Endothelial cell of umbilical vein (primary cell): ENCODE data around the gene MYLK. TPM values are rescaled to one million over a fixed set of nuclear protein-coding genes. Genes with fewer than 3 reads are reported as not detected.

Source experiments
- BruUV-seq: library from RNA; stranded (reverse); fragments of 400-500 nt; replicated peaks from 2 replicates; lab custom pipeline; 2021; lab: Mats Ljungman, UMichigan
- CTCF ChIA-PET: fragments of 300-600, 350-600 bp; sonication (Branson Sonifier 250); formaldehyde crosslinking; loops from one replicate; lab custom pipeline; 2021; ENCODE audit warnings: antibody characterized with exemption, inconsistent platforms; lab: Charles Lee
- POLR2A ChIA-PET: fragments of 300-600, 350-600 bp; sonication (Branson Sonifier 250); formaldehyde crosslinking; loops from one replicate; lab custom pipeline; 2021; ENCODE audit warnings: antibody characterized with exemption, inconsistent platforms; lab: Charles Lee
- DNase-seq: peaks from one replicate; pipeline ENCODE4 v3.0.0-alpha.2; 2011; ENCODE audit warnings: low read depth, low spot score
- FAIRE-seq: peaks from 2 replicates; lab custom pipeline; 2011; peaks lifted over from hg19 to GRCh38; lab: Jason Lieb, UNC
- H2AFZ ChIP-seq: 2 replicates; pipeline ENCODE4 v1.6.0; 2012; ENCODE audit warnings: low read depth, low read length, control low read depth, inconsistent platforms
- H3K27ac ChIP-seq: 2 replicates; pipeline ENCODE4 v1.5.1; 2011; ENCODE audit warnings: low read depth, mild to moderate bottlenecking, control low read depth, low read length, moderate library complexity; ENCODE audit not compliant: insufficient read depth
- H3K27me3 ChIP-seq, 2 experiments: 2 replicates each; pipeline versions ENCODE4 v1.6.0 to v1.6.1; 2011; ENCODE audit warnings: low read length in 2 of 2, mixed read lengths in 1 of 2; ENCODE audit not compliant: control insufficient read depth in 2 of 2, insufficient read depth in 2 of 2
- H3K36me3 ChIP-seq, 2 experiments: 2 replicates in 1 of 2; 3 replicates in 1 of 2; pipeline ENCODE4 v1.5.1; 2011; ENCODE audit warnings: low read length in 2 of 2, mild to moderate bottlenecking in 1 of 2, moderate library complexity in 1 of 2; ENCODE audit not compliant: control insufficient read depth in 2 of 2, insufficient read depth in 2 of 2; ENCODE audit errors: extremely low read depth in 1 of 2
- H3K4me1 ChIP-seq: 3 replicates; pipeline ENCODE4 v1.5.1; 2011; ENCODE audit warnings: mild to moderate bottlenecking, low read length; ENCODE audit not compliant: control insufficient read depth, insufficient read depth; ENCODE audit errors: extremely low read depth
- H3K4me2 ChIP-seq: 2 replicates; pipeline ENCODE4 v1.6.1; 2011; ENCODE audit warnings: low read length, control low read depth, mixed read lengths; ENCODE audit not compliant: insufficient read depth
- H3K4me3 ChIP-seq, 3 experiments: fragments of 200-600 bp in 1 of 3; sonication (generic), shearing (Covaris generic) in 1 of 3; replicated peaks in 1 of 3; 2 replicates each; pipeline ENCODE4 v1.5.1; 2011 to 2016; ENCODE audit warnings: control low read depth in 3 of 3, low read length in 3 of 3, mild to moderate bottlenecking in 2 of 3, inconsistent platforms in 1 of 3, low read depth in 1 of 3, moderate library complexity in 1 of 3; ENCODE audit not compliant: insufficient read depth in 1 of 3
- H3K79me2 ChIP-seq: 2 replicates; pipeline ENCODE4 v1.6.0; 2012; ENCODE audit warnings: low read length, inconsistent platforms; ENCODE audit not compliant: control insufficient read depth, insufficient read depth
- H3K9ac ChIP-seq: replicated peaks from 2 replicates; pipeline ENCODE3; 2011; ENCODE audit warnings: low read length, control low read depth; ENCODE audit not compliant: insufficient read depth; ENCODE audit errors: extremely low read depth
- H3K9me1 ChIP-seq: replicated peaks from 3 replicates; pipeline ENCODE4 v1.6.0; 2011; ENCODE audit warnings: mild to moderate bottlenecking, low read length; ENCODE audit not compliant: control insufficient read depth, insufficient read depth; ENCODE audit errors: extremely low read depth
- H3K9me3 ChIP-seq: replicated peaks from 2 replicates; pipeline ENCODE4 v1.5.1; 2012; ENCODE audit warnings: low read length, inconsistent platforms; ENCODE audit not compliant: control insufficient read depth, insufficient read depth
- H4K20me1 ChIP-seq: replicated peaks from 2 replicates; pipeline ENCODE3; 2011; ENCODE audit warnings: mild to moderate bottlenecking, low read length; ENCODE audit not compliant: control insufficient read depth, insufficient read depth; ENCODE audit errors: extremely low read depth
- CTCF ChIP-seq, 2 donors: IDR thresholded peaks; 1 replicate in 1 of 2; 2 replicates in 1 of 2; pipeline ENCODE4 v1.5.1; 2011; ENCODE audit warnings: low read length in 2 of 2, mild to moderate bottlenecking in 2 of 2, moderate library complexity in 2 of 2, control low read depth in 1 of 2, inconsistent platforms in 1 of 2, low read depth in 1 of 2; ENCODE audit not compliant: insufficient read depth in 1 of 2; ENCODE audit errors: extremely low read depth in 1 of 2
- EZH2 ChIP-seq: IDR thresholded peaks from 2 replicates; pipeline ENCODE4 v1.6.1; 2012; ENCODE audit warnings: borderline replicate concordance, low read depth, mild to moderate bottlenecking, moderate library complexity, low read length, inconsistent platforms; ENCODE audit not compliant: severe bottlenecking
- FOS ChIP-seq: IDR thresholded peaks from 2 replicates; pipeline ENCODE4 v1.6.1; 2011; ENCODE audit warnings: mild to moderate bottlenecking, low read length, moderate library complexity, borderline replicate concordance; ENCODE audit not compliant: insufficient read depth
- GATA2 ChIP-seq: IDR thresholded peaks from 2 replicates; pipeline ENCODE4 v1.7.0; 2011; ENCODE audit warnings: low read depth, mild to moderate bottlenecking, moderate library complexity, mixed read lengths, low read length; ENCODE audit not compliant: insufficient read length, insufficient read depth
- JUN ChIP-seq: IDR thresholded peaks from 2 replicates; pipeline ENCODE4 v1.6.1; 2011; ENCODE audit warnings: borderline replicate concordance, low read depth; ENCODE audit not compliant: insufficient read length, insufficient read depth
- MAX ChIP-seq: IDR thresholded peaks from 2 replicates; pipeline ENCODE4 v1.6.1; 2011; ENCODE audit not compliant: insufficient read depth, insufficient read length
- MYC ChIP-seq: IDR thresholded peaks from one replicate; pipeline ENCODE4 v1.6.1; 2011; ENCODE audit warnings: mild to moderate bottlenecking, low read depth, low read length
- POLR2A ChIP-seq: IDR thresholded peaks from 2 replicates; pipeline ENCODE4 v1.6.1; 2012; ENCODE audit warnings: low read depth, mild to moderate bottlenecking, control low read depth, low read length
- POLR2AphosphoS5 ChIP-seq: IDR thresholded peaks from 2 replicates; pipeline ENCODE4 v1.6.1; 2012; ENCODE audit warnings: low read depth, mild to moderate bottlenecking, control low read depth, low read length, moderate library complexity; ENCODE audit not compliant: insufficient read depth
- dilution Hi-C: fragments of 300-500 bp; cut with MboI; formaldehyde crosslinking; loops from one replicate; pipeline ENCODE4 v1.15.0; 2019; ENCODE audit warnings: low sequenced_read_pairs; ENCODE audit not compliant: extremely low pct_ligation_motif_present
- intact Hi-C: fragments of 100-400 bp; cut with micrococcal nuclease; formaldehyde crosslinking; loops from one replicate; pipeline ENCODE4 v1.10.0; 2022
- polyA plus RNA-seq, 4 experiments: library from polyadenylated mRNA; depleted of rRNA in 3 of 4; stranded (reverse) in 3 of 4; unstranded in 1 of 4; fragments of >200 nt; gene quantifications; 2 replicates each; pipeline versions ENCODE4 v1.2.1 to v1.2.3, GENCODE V29; 2011 to 2012; ENCODE audit warnings: missing spikeins in 1 of 4
- total RNA-seq: library from RNA; stranded (reverse); gene quantifications from 2 replicates; pipeline ENCODE4 v1.2.3, GENCODE V29; 2021

MYLK gene
- total and polyA plus RNA-seq, 2 donors (not counting 3 experiments of a cell fraction or from before 2014, with no cell fraction given): 10.0 to 22.2 TPM

GRCh38 chr3:123749711-123750110 is 134.4 kb downstream of the MYLK start:
- H3K4me3 ChIP-seq: no peak overlapping the region
- H4K20me1 ChIP-seq: no peaks in the 10 kb centered on the region
- H3K36me3 ChIP-seq: no peaks in the 10 kb centered on the region
- H3K27ac ChIP-seq: peak overlapping the region; percentile 46
- H3K79me2 ChIP-seq: no peaks in the 10 kb centered on the region
- intact Hi-C loops (loop anchor here (1.0 to 2.0 kb wide), 3 partner anchors 85 to 231 kb away; partner anchors contain the start of gene MYLK), dilution Hi-C loops (no loop called here)
- no peaks in the 10 kb centered on the region for H3K27me3 ChIP-seq
- peaks cover 15% of the 10 kb centered on the region for H3K4me1 ChIP-seq
- no TSS peak for BruUV-seq
- CTCF ChIA-PET: interaction anchor here (0.7 to 2.2 kb wide), 10 partner anchors 9 to 150 kb away, joined by 3 to 19 read pairs (median 5); no protein-coding TSS in a partner anchor
- TF ChIP-seq EZH2: no peak
- TF ChIP-seq CTCF (IDR thresholded peaks at IDR 0.05; ENCODE audit: extremely low read depth in 1 of 2, insufficient read depth in 1 of 2, low read depth in 1 of 2, low read length in 2 of 2): no peak
- no peak for TF ChIP-seq MYC
- no peak for TF ChIP-seq POLR2AphosphoS5
- TF ChIP-seq GATA2: no peak
- TF ChIP-seq FOS: no peak
- no peak for TF ChIP-seq MAX
- TF ChIP-seq JUN: no peak
- TF ChIP-seq POLR2A: no peak
- FAIRE-seq (no peak), DNase-seq (no peak)
- no peaks in the 10 kb centered on the region for H3K9me3 ChIP-seq
- POLR2A ChIA-PET: interaction anchor here (0.8 to 1.1 kb wide), 2 partner anchors 60 to 810 kb away, joined by 3 read pairs; no protein-coding TSS in a partner anchor
- no peak overlapping the region for H3K9ac ChIP-seq
- H3K4me2 ChIP-seq: peak overlapping the region; percentile 3
- no peaks in the 10 kb centered on the region for H3K9me1 ChIP-seq
- H2AFZ ChIP-seq: peak overlapping the region; percentile 5
